ENCODE results near the gene SETD3. TPM values are rescaled to one million over a fixed set of nuclear protein-coding genes. Genes with fewer than 3 reads are reported as not detected.
A peak's percentile ranks its signal among the peaks of the same experiment; 100 is the strongest.

SETD3 gene
- total RNA-seq, 4 donors from 2014 or later: 61.9 to 120 (median 68.8) TPM

DNA sequence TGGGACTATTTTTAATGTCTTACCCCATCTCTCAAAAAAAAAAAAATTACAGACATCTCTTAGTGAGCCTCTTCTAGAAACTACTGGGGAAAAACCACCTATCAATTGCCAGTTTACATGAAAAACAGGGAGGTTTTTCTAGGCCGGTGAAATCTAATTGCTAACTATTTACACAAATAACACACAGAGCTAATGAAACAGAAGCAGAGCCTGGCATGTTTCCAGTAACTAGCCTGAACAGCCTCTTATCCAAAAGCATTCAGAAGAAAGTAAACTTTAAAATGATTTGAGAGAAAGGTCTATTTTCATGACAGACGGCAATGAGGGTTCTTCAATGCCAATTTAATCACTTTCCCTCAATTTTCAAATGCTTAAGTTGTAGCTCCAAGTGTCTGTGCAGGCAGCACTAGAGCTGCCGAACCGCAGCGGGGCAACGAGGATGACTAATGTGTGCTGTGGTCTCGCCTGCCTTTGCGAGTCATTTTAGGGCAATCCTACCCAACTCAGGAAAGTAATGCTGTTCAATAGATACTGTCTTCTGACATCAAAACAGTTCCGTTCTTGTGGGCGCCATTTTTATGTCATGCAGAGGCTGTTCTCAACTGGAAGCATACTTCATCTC, 84.6 kb downstream of the SETD3 start:
- Histone ChIP-seq H3K36me3 (peaks cover 0 to 41% (median 0%) of the 10 kb centered on the region in 3 donors), H3K4me3 (no peak overlapping the region)

DNA sequence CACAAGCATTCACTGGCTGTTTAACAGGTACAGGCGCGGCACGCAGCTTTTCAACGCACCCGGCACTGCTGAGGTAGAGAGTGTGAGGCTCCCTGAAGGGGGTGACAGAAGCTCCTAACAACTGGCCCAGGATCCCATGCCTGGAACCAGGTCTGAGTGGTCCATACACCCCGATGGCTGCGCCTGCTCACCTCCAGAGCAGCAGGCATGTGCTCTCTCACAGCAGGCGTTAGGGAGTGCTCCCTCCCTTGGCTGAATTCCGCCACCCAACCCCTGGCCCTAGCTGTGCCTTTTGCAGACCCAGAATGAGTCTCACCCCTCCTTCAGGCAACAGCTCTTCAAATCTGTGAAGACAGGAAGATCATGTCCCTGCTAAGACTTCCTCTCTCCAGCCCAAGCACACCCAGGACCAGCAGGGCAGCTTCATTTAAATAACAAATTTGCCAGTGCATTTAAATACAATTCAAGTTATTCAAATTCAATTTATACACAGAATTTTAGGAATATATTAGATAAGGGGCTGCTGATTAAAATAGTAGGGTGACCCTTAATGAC, 86.0 kb downstream of the SETD3 start:
- no peaks in the 10 kb centered on the region for H3K4me1 ChIP-seq
- no peak overlapping the region for H3K4me3 ChIP-seq
- TF ChIP-seq POLR2A (IDR thresholded peaks at IDR 0.05): no peak
- TF ChIP-seq, protein P1, sequence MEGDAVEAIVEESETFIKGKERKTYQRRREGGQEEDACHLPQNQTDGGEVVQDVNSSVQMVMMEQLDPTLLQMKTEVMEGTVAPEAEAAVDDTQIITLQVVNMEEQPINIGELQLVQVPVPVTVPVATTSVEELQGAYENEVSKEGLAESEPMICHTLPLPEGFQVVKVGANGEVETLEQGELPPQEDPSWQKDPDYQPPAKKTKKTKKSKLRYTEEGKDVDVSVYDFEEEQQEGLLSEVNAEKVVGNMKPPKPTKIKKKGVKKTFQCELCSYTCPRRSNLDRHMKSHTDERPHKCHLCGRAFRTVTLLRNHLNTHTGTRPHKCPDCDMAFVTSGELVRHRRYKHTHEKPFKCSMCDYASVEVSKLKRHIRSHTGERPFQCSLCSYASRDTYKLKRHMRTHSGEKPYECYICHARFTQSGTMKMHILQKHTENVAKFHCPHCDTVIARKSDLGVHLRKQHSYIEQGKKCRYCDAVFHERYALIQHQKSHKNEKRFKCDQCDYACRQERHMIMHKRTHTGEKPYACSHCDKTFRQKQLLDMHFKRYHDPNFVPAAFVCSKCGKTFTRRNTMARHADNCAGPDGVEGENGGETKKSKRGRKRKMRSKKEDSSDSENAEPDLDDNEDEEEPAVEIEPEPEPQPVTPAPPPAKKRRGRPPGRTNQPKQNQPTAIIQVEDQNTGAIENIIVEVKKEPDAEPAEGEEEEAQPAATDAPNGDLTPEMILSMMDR (IDR thresholded peaks at IDR 0.05): no peak
- H3K36me3 ChIP-seq: peaks cover 0 to 30% (median 0%) of the 10 kb centered on the region in 3 donors
- no peaks in the 10 kb centered on the region for H3K27me3 ChIP-seq
- H3K9me3 ChIP-seq: no peaks in the 10 kb centered on the region
- DNase-seq: no peak
- H3K27ac ChIP-seq: no peak overlapping the region

More for the DNA sequence above, 84.6 kb downstream of the SETD3 start:
- Histone ChIP-seq H3K9me3 (no peaks in the 10 kb centered on the region), H3K4me1 (no peaks in the 10 kb centered on the region), H3K27ac (no peak overlapping the region), H3K27me3 (no peaks in the 10 kb centered on the region)
- TF ChIP-seq POLR2A (IDR thresholded peaks at IDR 0.05): no peak
- TF ChIP-seq, protein P1 (IDR thresholded peaks at IDR 0.05): no peak
- DNase-seq: no peak

DNA sequence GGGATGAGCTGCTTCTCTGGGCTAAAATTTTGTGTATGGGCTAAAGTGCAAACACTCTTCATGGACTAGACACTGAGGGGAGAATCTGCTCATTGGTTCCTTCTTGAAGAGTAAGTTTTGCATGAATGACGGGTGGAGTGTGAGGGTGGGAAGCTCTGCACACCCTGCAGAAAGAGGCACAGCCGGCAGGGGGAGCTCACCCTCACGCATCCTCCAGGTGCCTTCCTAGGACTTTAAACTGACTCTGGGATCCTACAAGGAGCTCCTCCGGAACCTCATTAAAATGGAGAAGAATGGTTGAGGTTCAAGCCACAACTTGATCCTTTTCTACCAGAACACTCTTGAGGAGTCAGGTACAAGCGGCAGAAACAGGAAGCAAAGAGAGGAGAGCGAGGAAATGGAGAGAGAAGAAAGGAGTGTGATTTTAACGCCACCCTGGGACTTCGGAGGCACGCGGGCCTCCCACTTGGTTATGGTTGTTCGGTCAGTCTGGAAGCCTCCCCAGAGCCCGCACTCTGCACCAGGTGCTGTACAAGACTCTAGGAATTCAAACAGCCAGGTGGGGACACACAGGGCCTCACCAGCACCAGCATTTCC, 87.5 kb downstream of the SETD3 start:
- TF ChIP-seq, protein P1 (IDR thresholded peaks at IDR 0.05): peak; percentile 15 to 70 (median 59)
- no peak for TF ChIP-seq POLR2A (IDR thresholded peaks at IDR 0.05)
- H3K4me3 ChIP-seq: no peak overlapping the region
- peak in 2 of 3 donors; percentile 66 to 74 for DNase-seq
- no peaks in the 10 kb centered on the region for H3K9me3 ChIP-seq
- no peak overlapping the region for H3K27ac ChIP-seq
- peaks cover 0 to 15% (median 0%) of the 10 kb centered on the region in 3 donors for H3K36me3 ChIP-seq
- peaks cover 0 to 7% (median 3%) of the 10 kb centered on the region in 4 donors for H3K4me1 ChIP-seq
- H3K27me3 ChIP-seq: no peaks in the 10 kb centered on the region

DNA sequence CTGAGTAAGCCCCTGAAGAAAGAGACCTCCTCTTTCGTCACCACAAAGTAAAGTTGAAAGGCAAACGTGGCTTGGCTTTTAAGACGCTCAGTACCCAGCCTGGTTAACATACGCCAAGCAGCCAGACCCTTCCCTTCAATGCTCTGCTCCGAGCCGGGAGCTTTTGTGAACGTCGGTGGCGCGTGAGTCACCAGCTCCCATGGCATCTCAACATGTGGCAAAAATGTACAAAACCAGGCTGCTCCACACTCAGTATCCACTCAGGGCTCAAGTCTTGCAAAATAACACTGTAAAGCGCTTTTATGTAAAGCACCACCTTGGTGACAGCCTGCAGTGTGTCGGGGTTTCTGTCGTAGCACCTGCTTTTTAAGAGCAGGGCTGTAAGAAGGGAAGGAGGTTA, 89.0 kb downstream of the SETD3 start:
- H3K27me3 ChIP-seq: no peaks in the 10 kb centered on the region
- no peaks in the 10 kb centered on the region for H3K9me3 ChIP-seq
- H3K4me1 ChIP-seq: peaks cover 0 to 7% (median 3%) of the 10 kb centered on the region in 4 donors
- TF ChIP-seq, protein P1 (IDR thresholded peaks at IDR 0.05): no peak
- no peak for TF ChIP-seq POLR2A (IDR thresholded peaks at IDR 0.05)
- peaks cover 0 to 7% (median 0%) of the 10 kb centered on the region in 3 donors for H3K36me3 ChIP-seq
- H3K27ac ChIP-seq: no peak overlapping the region
- no peak for DNase-seq
- no peak overlapping the region for H3K4me3 ChIP-seq

DNA sequence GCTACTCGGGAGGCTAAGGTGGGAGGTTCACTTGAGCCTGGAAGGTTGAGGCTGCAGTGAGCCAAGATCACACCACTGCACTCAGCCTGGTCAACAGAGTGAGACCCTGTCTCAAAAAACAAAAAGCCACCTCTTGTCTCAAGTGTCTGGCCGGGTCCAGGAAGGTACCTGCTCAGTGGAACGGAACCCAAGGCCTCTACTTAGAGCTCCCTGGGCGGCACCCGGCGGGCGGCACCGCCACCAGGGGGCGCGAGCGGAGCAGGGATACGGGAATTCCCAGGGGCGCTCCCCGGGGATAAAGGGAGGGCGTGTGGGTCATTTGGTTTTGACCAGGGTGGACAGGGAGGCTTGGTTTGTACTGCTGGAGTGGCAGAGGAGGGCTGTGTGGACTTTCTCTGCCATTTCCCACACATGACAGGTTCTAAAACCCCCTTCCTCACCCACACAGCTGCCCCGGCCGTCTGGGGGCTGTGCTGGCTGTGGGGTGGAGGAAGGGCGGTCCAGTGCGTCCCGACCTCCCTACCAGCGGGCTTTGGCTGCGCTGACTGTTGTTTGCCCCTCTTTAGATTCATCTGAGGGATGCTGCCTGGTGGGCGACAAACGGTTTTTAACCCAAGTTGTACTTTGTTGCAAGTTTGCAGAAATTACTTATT, 91.4 kb downstream of the SETD3 start:
- Histone ChIP-seq H3K27ac (no peak overlapping the region), H3K36me3 (no peaks in the 10 kb centered on the region), H3K27me3 (no peaks in the 10 kb centered on the region), H3K4me3 (no peak overlapping the region), H3K4me1 (peaks cover 0 to 7% (median 3%) of the 10 kb centered on the region in 4 donors), H3K9me3 (no peaks in the 10 kb centered on the region)
- peak in 2 of 3 donors; percentile 77 to 79 for DNase-seq
- TF ChIP-seq POLR2A (IDR thresholded peaks at IDR 0.05): no peak
- TF ChIP-seq, protein P1 (IDR thresholded peaks at IDR 0.05): peak in 4 of 6 experiments; percentile 27 to 69 (median 63)
